GM23338 (cell line): ENCODE results near the gene TMEM217. TPM values are rescaled to one million over a fixed set of nuclear protein-coding genes. Genes with fewer than 3 reads are reported as not detected.

Experiments
- ATAC-seq: fragments of 200-7000 bp; cut with Tn5 transposase; 3 replicates; pipeline ENCODE4 v1.9.1; 2020
- DNase-seq: peaks from one replicate; pipeline ENCODE4 v3.0.0-alpha.2; 2015; ENCODE audit warnings: low spot score
- H2AFZ ChIP-seq: fragments of 200-600 bp; sonication (generic); 2 replicates; pipeline ENCODE4 v1.8.0; 2016; ENCODE audit warnings: antibody characterized with exemption, mild to moderate bottlenecking, moderate library complexity
- H3F3A ChIP-seq: fragments of 200-600 bp; sonication (generic); replicated peaks from 2 replicates; pipeline ENCODE4 v1.8.0; 2017; ENCODE audit warnings: antibody characterized with exemption, mixed run types, low read depth
- H3K27ac ChIP-seq: fragments of 200-600 bp; sonication (generic); 2 replicates; pipeline ENCODE4 v1.6.1; 2016; ENCODE audit warnings: low read depth
- H3K27me3 ChIP-seq: fragments of 200-600 bp; sonication (generic); 2 replicates; pipeline ENCODE4 v1.8.0; 2016; ENCODE audit warnings: mild to moderate bottlenecking, mixed run types, moderate library complexity; ENCODE audit not compliant: insufficient read depth
- H3K36me3 ChIP-seq: fragments of 200-600 bp; sonication (generic); 2 replicates; pipeline ENCODE4 v1.8.0; 2016; ENCODE audit warnings: mild to moderate bottlenecking; ENCODE audit not compliant: insufficient read depth
- H3K4me1 ChIP-seq: fragments of 200-600 bp; sonication (generic); 2 replicates; pipeline ENCODE4 v1.8.0; 2016; ENCODE audit warnings: mild to moderate bottlenecking, moderate library complexity; ENCODE audit not compliant: insufficient read depth
- H3K4me2 ChIP-seq: fragments of 200-600 bp; sonication (generic); 2 replicates; pipeline ENCODE4 v1.7.1; 2017; ENCODE audit warnings: mixed run types
- H3K4me3 ChIP-seq: fragments of 200-600 bp; sonication (generic); 2 replicates; pipeline ENCODE4 v1.6.1; 2016; ENCODE audit warnings: mixed run types
- H3K79me2 ChIP-seq: fragments of 200-600 bp; sonication (generic); replicated peaks from 2 replicates; pipeline ENCODE4 v1.8.0; 2017; ENCODE audit warnings: mild to moderate bottlenecking; ENCODE audit not compliant: insufficient read depth
- H3K9me2 ChIP-seq: fragments of 200-600 bp; sonication (generic); 2 replicates; pipeline ENCODE4 v1.8.0; 2017; ENCODE audit not compliant: insufficient read depth
- H4K20me1 ChIP-seq: fragments of 200-600 bp; sonication (generic); replicated peaks from 2 replicates; pipeline ENCODE4 v1.8.0; 2017; ENCODE audit warnings: mild to moderate bottlenecking; ENCODE audit not compliant: insufficient read depth
- H3K27ac Mint-ChIP-seq: 2 replicates; pipeline ENCODE4 v1.8.0; 2020; ENCODE audit warnings: inconsistent platforms, mild to moderate bottlenecking, moderate library complexity, mixed read lengths
- H3K27me3 Mint-ChIP-seq: 3 replicates; pipeline ENCODE4 v1.8.0; 2022; ENCODE audit warnings: low read depth, mild to moderate bottlenecking, moderate library complexity, mixed read lengths, inconsistent platforms; ENCODE audit not compliant: insufficient read depth, poor library complexity
- H3K36me3 Mint-ChIP-seq: 3 replicates; pipeline ENCODE4 v1.8.0; 2021; ENCODE audit warnings: low read depth, mild to moderate bottlenecking, inconsistent platforms, moderate library complexity, mixed read lengths
- H3K4me1 Mint-ChIP-seq: 3 replicates; pipeline ENCODE4 v1.8.0; 2020; ENCODE audit warnings: mild to moderate bottlenecking, inconsistent platforms, mixed read lengths
- H3K4me3 Mint-ChIP-seq: 3 replicates; pipeline ENCODE4 v1.8.0; 2021; ENCODE audit warnings: moderate library complexity, mild to moderate bottlenecking, inconsistent platforms, mixed read lengths
- H3K9me3 Mint-ChIP-seq: 3 replicates; pipeline ENCODE4 v1.8.0; 2020; ENCODE audit warnings: moderate library complexity, mild to moderate bottlenecking, inconsistent platforms, mixed read lengths
- CREB1 ChIP-seq: fragments of 250-450 bp; sonication (Bioruptor Pico); IDR thresholded peaks from 2 replicates; pipeline ENCODE4 v1.5.0; 2020; ENCODE audit warnings: low read depth, mild to moderate bottlenecking, moderate library complexity
- CTCF ChIP-seq, 2 experiments: fragments of 200-600 bp in 1 of 2; sonication (generic) in 1 of 2; conservative IDR thresholded peaks; 2 replicates each; pipeline versions ENCODE4 v1.5.1 to v1.6.1; 2016 to 2017; ENCODE audit warnings: antibody characterized with exemption in 2 of 2, low read depth in 2 of 2, mild to moderate bottlenecking in 2 of 2, moderate library complexity in 1 of 2
- ETS1 ChIP-seq: IDR thresholded peaks from 2 replicates; pipeline ENCODE4 v1.6.1; 2016; ENCODE audit warnings: antibody characterized with exemption
- EZH2phosphoT487 ChIP-seq: fragments of 200-600 bp; sonication (generic); IDR thresholded peaks from one replicate; pipeline ENCODE4 v1.8.1; 2018; ENCODE audit warnings: antibody characterized with exemption; ENCODE audit not compliant: unreplicated experiment
- JUNB ChIP-seq: IDR thresholded peaks from one replicate; pipeline ENCODE4 v1.6.1; 2016; ENCODE audit warnings: antibody characterized with exemption; ENCODE audit not compliant: unreplicated experiment
- NANOG ChIP-seq: IDR thresholded peaks from 2 replicates; pipeline ENCODE4 v1.6.1; 2016; ENCODE audit warnings: antibody characterized with exemption, borderline replicate concordance
- ZNF331 ChIP-seq: fragments of 250-450 bp; sonication (Bioruptor Pico); IDR thresholded peaks from 2 replicates; pipeline ENCODE4 v1.5.0; 2020; ENCODE audit warnings: low read depth, mild to moderate bottlenecking, moderate library complexity
- ZNF462 ChIP-seq: fragments of 250-450 bp; sonication (Bioruptor Pico); IDR thresholded peaks from 2 replicates; pipeline ENCODE4 v1.5.0; 2020; ENCODE audit warnings: mild to moderate bottlenecking, moderate library complexity
- polyA plus RNA-seq: library from polyadenylated mRNA; unstranded; fragments of >200 nt; fragmentation: Nextera tagmentation; extraction: Ambion mirVana; gene quantifications from 2 replicates; pipeline ENCODE4 v1.2.1, GENCODE V29; 2016
- total RNA-seq: library from RNA; depleted of rRNA; stranded (reverse); fragments of >200 nt; shearing (Covaris generic); gene quantifications from 2 replicates; pipeline ENCODE4 v1.2.3, GENCODE V29; 2014

TMEM217 gene
- total and polyA plus RNA-seq, 2 experiments from 2014 or later = 1.3 TPM; not detected in 1

GRCh38 chr6:37218061-37218460 lies 39.9 kb downstream of the TMEM217 start:
- Mint-ChIP-seq H3K4me3 (no peak overlapping the region), H3K9me3 (no peaks in the 10 kb centered on the region), H3K4me1 (peaks cover 9% of the 10 kb centered on the region), H3K27ac (no peak overlapping the region), H3K27me3 (peaks cover 5% of the 10 kb centered on the region), H3K36me3 (no peaks in the 10 kb centered on the region)
- Histone ChIP-seq H3K36me3 (no peaks in the 10 kb centered on the region), H3K79me2 (no peaks in the 10 kb centered on the region), H3K4me2 (no peak overlapping the region), H3K9me2 (no peaks in the 10 kb centered on the region), H3K4me1 (peaks cover 11% of the 10 kb centered on the region), H4K20me1 (no peaks in the 10 kb centered on the region), H3K27ac (no peak overlapping the region), H3K27me3 (no peaks in the 10 kb centered on the region), H3F3A (peaks cover 16% of the 10 kb centered on the region), H3K4me3 (no peak overlapping the region), H2AFZ (no peak overlapping the region)
- TF ChIP-seq JUNB = no peak
- TF ChIP-seq ETS1 = no peak
- TF ChIP-seq NANOG = no peak
- no peak for TF ChIP-seq EZH2phosphoT487
- no peak for TF ChIP-seq ZNF331 (CRISPR knock-in tag)
- no peak for TF ChIP-seq CTCF (conservative IDR thresholded peaks at IDR 0.05; ENCODE audit: low read depth in 2 of 2)
- TF ChIP-seq ZNF462 (CRISPR knock-in tag) = no peak
- no peak for TF ChIP-seq CREB1 (CRISPR knock-in tag)
- ATAC-seq (no peak), DNase-seq (no peak)
